Bone marrow (tissue), 2 donors: ENCODE results near the gene NTPCR.
"Not testable (repeated sequence)": the region's sequence is repeated elsewhere in the genome, so short reads cannot be mapped to it uniquely, and the experiment has no call there.

Experiments used
- DNase-seq, 2 donors: peaks; one replicate each; lab custom pipeline; 2025; lab: John Stamatoyannopoulos, UW

The NTPCR gene

GRCh38 chr1:232984577-232985425 lies 34.4 kb downstream of the NTPCR start:
- DNase-seq: no peak

GRCh38 chr1:232985882-232986526 lies 35.6 kb downstream of the NTPCR start:
- DNase-seq: no peak

- no peak for DNase-seq
These were observed 36.1 kb downstream of the NTPCR start for GRCh38 chr1:232986527-232986922.

- no peak for DNase-seq
These were observed 36.8 kb downstream of the NTPCR start for GRCh38 chr1:232987046-232987773.

GRCh38 chr1:232987774-232988140 lies 37.3 kb downstream of the NTPCR start:
- DNase-seq: no peak

- no peak for DNase-seq
These were observed 38.2 kb downstream of the NTPCR start for GRCh38 chr1:232988572-232989040.

- DNase-seq: no peak
These were observed 40.0 kb downstream of the NTPCR start for GRCh38 chr1:232990176-232991128.

GRCh38 chr1:232991238-232991637 lies 40.8 kb downstream of the NTPCR start:
- DNase-seq: no peak

GRCh38 chr1:232992227-232992626 lies 41.8 kb downstream of the NTPCR start:
- no peak for DNase-seq

- DNase-seq: no peak
These were observed 43.1 kb downstream of the NTPCR start for GRCh38 chr1:232993555-232993954.

GRCh38 chr1:232995189-232995588 lies 44.8 kb downstream of the NTPCR start:
- no peak for DNase-seq

- no peak for DNase-seq
These were observed 45.7 kb downstream of the NTPCR start for GRCh38 chr1:232996143-232996542.

- DNase-seq: no peak
These were observed 47.7 kb downstream of the NTPCR start for GRCh38 chr1:232998138-232998537.

GRCh38 chr1:232998646-232999045 lies 48.2 kb downstream of the NTPCR start:
- no peak for DNase-seq

GRCh38 chr1:232999956-233000625 lies 49.7 kb downstream of the NTPCR start:
- DNase-seq: no peak

- DNase-seq: not testable (repeated sequence)
These were observed 53.2 kb downstream of the NTPCR start for GRCh38 chr1:233003638-233004037.

- no peak for DNase-seq
These were observed 54.0 kb downstream of the NTPCR start for GRCh38 chr1:233004451-233004850.

- no peak for DNase-seq
These were observed 54.7 kb downstream of the NTPCR start for GRCh38 chr1:233005156-233005555.

- no peak for DNase-seq
These were observed 55.3 kb downstream of the NTPCR start for GRCh38 chr1:233005703-233006102.

- DNase-seq: no peak
These were observed 55.7 kb downstream of the NTPCR start for GRCh38 chr1:233006108-233006507.

- no peak for DNase-seq
These were observed 56.1 kb downstream of the NTPCR start for GRCh38 chr1:233006541-233006973.
